GM19463 (cell line): ENCODE measurements around the gene MSRB1.

Experiments
- ATAC-seq: cut with Tn5 transposase; IDR thresholded peaks from one replicate; pipeline ENCODE4 v1.9.1; 2021; ENCODE audit warnings: mild to moderate bottlenecking, moderate library complexity; ENCODE audit not compliant: unreplicated experiment

The MSRB1 gene

GRCh38 chr16:1979271-1980029, 36.5 kb upstream of the MSRB1 start:
- ATAC-seq: no peak

GRCh38 chr16:1978476-1979120, 35.6 kb upstream of the MSRB1 start:
- no peak for ATAC-seq

- ATAC-seq: no peak
These were observed 34.9 kb upstream of the MSRB1 start for GRCh38 chr16:1977875-1978268.

- ATAC-seq: no peak
These were observed 34.2 kb upstream of the MSRB1 start for GRCh38 chr16:1976951-1977874.

- no peak for ATAC-seq
These were observed 33.2 kb upstream of the MSRB1 start for GRCh38 chr16:1976216-1976520.

GRCh38 chr16:1975432-1976215, 32.6 kb upstream of the MSRB1 start:
- ATAC-seq: no peak

- no peak for ATAC-seq
These were observed 31.4 kb upstream of the MSRB1 start for GRCh38 chr16:1974157-1975070.

GRCh38 chr16:1973461-1974156, 30.6 kb upstream of the MSRB1 start:
- no peak for ATAC-seq

GRCh38 chr16:1972490-1972877, 29.5 kb upstream of the MSRB1 start:
- ATAC-seq: no peak

- peak; percentile 90 for ATAC-seq
These were observed 28.9 kb upstream of the MSRB1 start, which contains the start of gene TBL3 for GRCh38 chr16:1971796-1972489. TSS of gene TBL3 (plus strand) at chr16:1972053. CDS start at chr16:1972165, 112 bp downstream.

- no peak for ATAC-seq
These were observed 25.4 kb upstream of the MSRB1 start for GRCh38 chr16:1968146-1968953.

GRCh38 chr16:1966460-1966859, 23.5 kb upstream of the MSRB1 start, which contains the start of gene RNF151:
TSS of gene RNF151 (plus strand) at chr16:1966856. CDS start at chr16:1966882, 26 bp downstream.
- no peak for ATAC-seq

GRCh38 chr16:1965396-1966001, 22.5 kb upstream of the MSRB1 start:
- ATAC-seq: no peak

- peak; percentile 90 for ATAC-seq
These were observed 21.8 kb upstream of the MSRB1 start, which contains the start of gene RPS2 for GRCh38 chr16:1964506-1965395. TSS of gene RPS2 (minus strand) at chr16:1964826. CDS start at chr16:1964625, 201 bp downstream.

- ATAC-seq: peak; percentile 2
These were observed 21.0 kb upstream of the MSRB1 start for GRCh38 chr16:1963806-1964505.
